Osteoblast (primary cell): ENCODE results near the gene SCN8A. TPM values are rescaled to one million over a fixed set of nuclear protein-coding genes. Genes with fewer than 3 reads are reported as not detected.

ENCODE experiments used
- DNase-seq: peaks from one replicate; pipeline ENCODE4 v3.0.0; 2011; ENCODE audit warnings: low spot score, mixed read lengths; ENCODE audit not compliant: insufficient read length; ENCODE audit errors: missing footprints
- H2AFZ ChIP-seq: 2 replicates; pipeline ENCODE4 v1.6.0; 2011; ENCODE audit warnings: mild to moderate bottlenecking, low read length
- H3K27ac ChIP-seq: 2 replicates; pipeline ENCODE4 v1.5.1; 2011; ENCODE audit warnings: mild to moderate bottlenecking, low read depth, low read length, moderate library complexity
- H3K27me3 ChIP-seq: 2 replicates; pipeline ENCODE4 v1.6.0; 2012; ENCODE audit warnings: mild to moderate bottlenecking, control low read depth, inconsistent platforms, low read length, moderate library complexity; ENCODE audit not compliant: insufficient read depth
- H3K36me3 ChIP-seq: 2 replicates; pipeline ENCODE4 v1.5.1; 2011; ENCODE audit warnings: mild to moderate bottlenecking, low read length, control low read depth, moderate library complexity; ENCODE audit not compliant: insufficient read depth
- H3K4me1 ChIP-seq: 2 replicates; pipeline ENCODE4 v1.5.1; 2011; ENCODE audit warnings: mild to moderate bottlenecking, low read length, control low read depth, moderate library complexity; ENCODE audit not compliant: insufficient read depth
- H3K4me2 ChIP-seq: 2 replicates; pipeline ENCODE4 v1.6.0; 2011; ENCODE audit warnings: mild to moderate bottlenecking, low read length; ENCODE audit not compliant: insufficient read depth
- H3K4me3 ChIP-seq: fragments of 200-600 bp; sonication (generic); 3 replicates; pipeline ENCODE4 v1.5.1; 2012; ENCODE audit warnings: mild to moderate bottlenecking, low read length, inconsistent platforms; ENCODE audit not compliant: insufficient read depth
- H3K79me2 ChIP-seq: 2 replicates; pipeline ENCODE4 v1.6.0; 2012; ENCODE audit warnings: mild to moderate bottlenecking, low read length, control low read depth, inconsistent platforms; ENCODE audit not compliant: insufficient read depth
- H3K9me3 ChIP-seq: 2 replicates; pipeline ENCODE4 v1.5.1; 2011; ENCODE audit warnings: low read depth, low read length, control low read depth
- H4K20me1 ChIP-seq: 2 replicates; pipeline ENCODE4 v1.6.0; 2012; ENCODE audit warnings: mild to moderate bottlenecking, low read length, control low read depth; ENCODE audit not compliant: insufficient read depth
- CTCF ChIP-seq: IDR thresholded peaks from 2 replicates; pipeline ENCODE4 v1.5.1; 2011; ENCODE audit warnings: mild to moderate bottlenecking, low read depth, low read length, moderate library complexity; ENCODE audit errors: extremely low read depth
- total RNA-seq: library from RNA; depleted of rRNA; stranded (reverse); fragments of >200 nt; gene quantifications from 2 replicates; pipeline ENCODE4 v1.2.3, GENCODE V29; 2012

The SCN8A gene
- total RNA-seq, 1 donor = 26.4 TPM

GRCh38 chr12:51855586-51856428 is 264.8 kb downstream of the SCN8A start:
- Histone ChIP-seq H3K9me3 (no peaks in the 10 kb centered on the region), H3K4me2 (peak overlapping the region; percentile 85)
- peak; percentile 97 for DNase-seq

GRCh38 chr12:51860986-51861385 is 270.0 kb downstream of the SCN8A start:
- H2AFZ ChIP-seq = no peak overlapping the region

More at GRCh38 chr12:51855586-51856428, 264.8 kb downstream of the SCN8A start:
- Histone ChIP-seq H3K27me3 (no peaks in the 10 kb centered on the region), H2AFZ (peak overlapping the region; percentile 95), H4K20me1 (no peaks in the 10 kb centered on the region), H3K4me3 (peak overlapping the region; percentile 72), H3K4me1 (peaks cover 9% of the 10 kb centered on the region), H3K27ac (no peak overlapping the region), H3K79me2 (no peaks in the 10 kb centered on the region), H3K36me3 (no peaks in the 10 kb centered on the region)
- TF ChIP-seq CTCF = no peak

More at GRCh38 chr12:51860986-51861385, 270.0 kb downstream of the SCN8A start:
- Histone ChIP-seq H3K27ac (no peak overlapping the region), H3K79me2 (no peaks in the 10 kb centered on the region), H3K4me1 (peaks cover 17% of the 10 kb centered on the region), H3K4me3 (no peak overlapping the region), H3K27me3 (peaks cover 14% of the 10 kb centered on the region), H3K36me3 (no peaks in the 10 kb centered on the region), H4K20me1 (no peaks in the 10 kb centered on the region), H3K4me2 (no peak overlapping the region), H3K9me3 (no peaks in the 10 kb centered on the region)
- no peak for TF ChIP-seq CTCF
- peak; percentile 57 for DNase-seq

Other genes with a start within 250 kb of the SCN8A start
- gene CELA1, start 244.6 kb upstream of the SCN8A start, total RNA-seq = not detected in 2 replicates
- 7.1 and 9.8 TPM in 2 replicates for gene GALNT6, start 199.8 kb upstream of the SCN8A start, total RNA-seq
- 1.2 and 2.9 TPM in 2 replicates for gene SLC4A8, start 166.4 kb upstream of the SCN8A start, total RNA-seq